Gastroesophageal sphincter (tissue), 4 donors: ENCODE measurements around the gene GALK2. TPM values are rescaled to one million over a fixed set of nuclear protein-coding genes. Genes with fewer than 3 reads are reported as not detected.

ENCODE experiments used
- ATAC-seq: fragments of 150-250 bp; one replicate; pipeline ENCODE4 v1.9.1; 2016; ENCODE audit warnings: mild to moderate bottlenecking, moderate library complexity
- H3K27ac ChIP-seq, 4 donors: fragments of 200-600 bp; sonication (generic) in 3 of 4; 1 replicate in 3 of 4; 2 replicates in 1 of 4; pipeline ENCODE4 v1.5.1; 2016 to 2019
- H3K27me3 ChIP-seq: fragments of 200-600 bp; sonication (generic); one replicate; pipeline ENCODE4 v1.5.1; 2019
- H3K36me3 ChIP-seq, 2 donors: fragments of 200-600 bp; sonication (generic); one replicate each; pipeline ENCODE4 v1.5.1; 2019; ENCODE audit warnings: control low read depth in 1 of 2
- H3K4me1 ChIP-seq, 3 donors: fragments of 200-600 bp; sonication (generic); 1 replicate in 2 of 3; 2 replicates in 1 of 3; pipeline ENCODE4 v1.5.1; 2016 to 2019; ENCODE audit warnings: control low read depth in 2 of 3
- H3K4me3 ChIP-seq, 2 donors: fragments of 200-600 bp; sonication (generic); one replicate each; pipeline ENCODE4 v1.5.1; 2019; ENCODE audit warnings: mild to moderate bottlenecking in 1 of 2, moderate library complexity in 1 of 2
- H3K9me3 ChIP-seq, 3 donors: fragments of 200-600 bp; sonication (generic); one replicate each; pipeline ENCODE4 v1.5.1; 2017 to 2019; ENCODE audit warnings: control low read depth in 2 of 3
- CTCF ChIP-seq, 4 experiments: fragments of 200-600 bp in 2 of 4; fragments of 450-650 bp in 2 of 4; sonication (generic) in 1 of 4; IDR thresholded peaks; one replicate each; pipeline ENCODE4 v1.5.1; 2017 to 2019; ENCODE audit warnings: antibody characterized with exemption in 4 of 4, mild to moderate bottlenecking in 2 of 4, moderate library complexity in 2 of 4
- EP300 ChIP-seq: sonication (generic); formaldehyde crosslinking; IDR thresholded peaks from one replicate; pipeline ENCODE4 v1.6.1; 2017; ENCODE audit warnings: antibody characterized with exemption, mild to moderate bottlenecking
- POLR2A ChIP-seq, 2 donors: fragments of 450-650 bp; IDR thresholded peaks; one replicate each; pipeline ENCODE4 v1.6.1; 2017; ENCODE audit warnings: antibody characterized with exemption in 2 of 2, mild to moderate bottlenecking in 2 of 2, moderate library complexity in 1 of 2
- POLR2AphosphoS5 ChIP-seq: sonication (generic); formaldehyde crosslinking; IDR thresholded peaks from one replicate; pipeline ENCODE4 v1.6.1; 2017; ENCODE audit warnings: antibody characterized with exemption
- WGBS, 2 donors: methylation state at CpG; one replicate each; pipeline ENCODE4 v1.1.5; 2018; ENCODE audit warnings: low coverage in 1 of 2; 5-methylcytosine and 5-hydroxymethylcytosine counted together
- total RNA-seq, 4 donors: library from RNA; depleted of rRNA; stranded (reverse); fragments of >200 nt; gene quantifications; one replicate each; pipeline ENCODE4 v1.1.0, GENCODE V29; 2016

The GALK2 gene
- total RNA-seq, 4 donors from 2014 or later = 30.0 to 54.8 (median 43.8) TPM

- WGBS, 2 donors = 91 to 100% methylated on average over 1 of the region's 1 CpG
- Histone ChIP-seq H3K27me3 (no peaks in the 10 kb centered on the region), H3K27ac (no peak overlapping the region), H3K4me1 (no peaks in the 10 kb centered on the region), H3K4me3 (no peak overlapping the region), H3K36me3 (no peaks in the 10 kb centered on the region), H3K9me3 (no peaks in the 10 kb centered on the region)
- no peak for TF ChIP-seq CTCF (IDR thresholded peaks at IDR 0.05)
- no peak for TF ChIP-seq POLR2AphosphoS5
- TF ChIP-seq POLR2A (IDR thresholded peaks at IDR 0.05) = no peak
- TF ChIP-seq EP300 = no peak
- no peak for ATAC-seq
Measured at GRCh38 chr15:49185473-49185872, 15.4 kb downstream of the GALK2 start.

GRCh38 chr15:49187549-49188245 is 17.6 kb downstream of the GALK2 start:
- WGBS, 2 donors = 76 to 94% methylated on average over 2 of the region's 2 CpGs
- H3K4me1 ChIP-seq = no peaks in the 10 kb centered on the region
- H3K27me3 ChIP-seq = no peaks in the 10 kb centered on the region
- no peak for TF ChIP-seq EP300
- TF ChIP-seq POLR2A (IDR thresholded peaks at IDR 0.05) = no peak
- TF ChIP-seq POLR2AphosphoS5 = no peak
- TF ChIP-seq CTCF (IDR thresholded peaks at IDR 0.05) = no peak
- no peak overlapping the region for H3K27ac ChIP-seq
- H3K4me3 ChIP-seq = no peak overlapping the region
- no peaks in the 10 kb centered on the region for H3K9me3 ChIP-seq
- no peak for ATAC-seq
- no peaks in the 10 kb centered on the region for H3K36me3 ChIP-seq

GRCh38 chr15:49188933-49189332 is 18.9 kb downstream of the GALK2 start:
- Histone ChIP-seq H3K36me3 (no peaks in the 10 kb centered on the region), H3K9me3 (no peaks in the 10 kb centered on the region), H3K4me3 (no peak overlapping the region), H3K27me3 (no peaks in the 10 kb centered on the region), H3K27ac (no peak overlapping the region), H3K4me1 (no peaks in the 10 kb centered on the region)
- ATAC-seq = no peak
- WGBS, 2 donors = 93 to 94% methylated on average over 2 of the region's 2 CpGs
- no peak for TF ChIP-seq EP300
- TF ChIP-seq CTCF (IDR thresholded peaks at IDR 0.05) = no peak
- no peak for TF ChIP-seq POLR2AphosphoS5
- no peak for TF ChIP-seq POLR2A (IDR thresholded peaks at IDR 0.05)

GRCh38 chr15:49189631-49190030 is 19.6 kb downstream of the GALK2 start:
- Histone ChIP-seq H3K9me3 (no peaks in the 10 kb centered on the region), H3K4me3 (no peak overlapping the region), H3K36me3 (no peaks in the 10 kb centered on the region), H3K4me1 (no peaks in the 10 kb centered on the region), H3K27me3 (no peaks in the 10 kb centered on the region), H3K27ac (no peak overlapping the region)
- no peak for TF ChIP-seq CTCF (IDR thresholded peaks at IDR 0.05)
- TF ChIP-seq POLR2A (IDR thresholded peaks at IDR 0.05) = no peak
- TF ChIP-seq POLR2AphosphoS5 = no peak
- TF ChIP-seq EP300 = no peak
- WGBS, 2 donors = 94 to 100% methylated on average over 2 of the region's 2 CpGs
- ATAC-seq = no peak

GRCh38 chr15:49190586-49190985 is 20.5 kb downstream of the GALK2 start:
- TF ChIP-seq CTCF (IDR thresholded peaks at IDR 0.05) (no peak), POLR2A (IDR thresholded peaks at IDR 0.05) (no peak), POLR2AphosphoS5 (no peak), EP300 (no peak)
- Histone ChIP-seq H3K9me3 (no peaks in the 10 kb centered on the region), H3K36me3 (no peaks in the 10 kb centered on the region), H3K4me3 (no peak overlapping the region), H3K27me3 (no peaks in the 10 kb centered on the region), H3K27ac (no peak overlapping the region), H3K4me1 (no peaks in the 10 kb centered on the region)
- ATAC-seq = no peak
- 83 to 86% methylated on average over 1 to 2 of the region's 2 CpGs for WGBS, 2 donors
